ENCODE data around the gene NPHP4. TPM values are rescaled to one million over a fixed set of nuclear protein-coding genes. Genes with fewer than 3 reads are reported as not detected.
"Not testable (repeated sequence)": the region's sequence is repeated elsewhere in the genome, so short reads cannot be mapped to it uniquely, and the experiment has no call there.

Gene NPHP4
- total RNA-seq, 1 donor from 2014 or later: 7.7 TPM

DNA sequence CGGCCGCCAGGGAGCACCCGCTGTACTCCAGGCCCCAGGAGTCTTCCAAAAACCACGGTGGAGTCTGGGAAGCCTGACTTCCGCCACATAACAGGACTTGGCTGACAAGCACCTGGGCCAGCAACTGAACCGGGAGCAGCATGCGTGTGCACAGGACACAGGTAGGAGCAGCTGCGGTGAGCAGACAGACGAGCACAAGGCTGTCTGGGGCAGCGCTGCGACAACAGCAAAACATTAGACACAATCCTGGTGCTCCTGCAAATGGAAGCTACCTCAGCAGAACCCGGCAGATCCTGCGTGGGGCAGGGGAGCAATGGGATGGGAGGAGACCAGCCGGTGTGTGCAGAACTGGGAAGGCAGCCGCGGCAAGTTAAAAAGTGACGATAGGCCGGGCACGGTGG is 80.4 kb downstream of the NPHP4 start:
- no peak for DNase-seq

DNA sequence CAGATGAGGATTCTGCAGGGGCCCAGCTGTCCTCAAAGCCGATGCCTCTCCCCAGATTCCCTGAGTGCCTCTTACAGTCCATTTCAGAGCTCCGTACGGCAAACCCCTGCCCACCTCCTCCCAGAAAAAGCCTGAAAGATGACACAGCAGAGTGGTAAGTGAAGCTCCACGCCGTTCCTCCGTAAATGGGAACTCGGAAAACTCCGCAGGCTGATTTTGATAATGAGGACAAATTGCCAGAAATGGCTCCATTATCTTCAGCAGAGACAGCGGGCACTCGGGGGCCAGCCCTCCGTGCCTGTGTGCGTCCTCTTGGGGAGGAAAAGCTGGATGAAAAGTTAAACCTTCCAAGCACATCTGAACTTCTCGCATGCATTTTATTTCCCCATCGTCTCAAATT is 81.1 kb downstream of the NPHP4 start:
- DNase-seq: no peak

DNA sequence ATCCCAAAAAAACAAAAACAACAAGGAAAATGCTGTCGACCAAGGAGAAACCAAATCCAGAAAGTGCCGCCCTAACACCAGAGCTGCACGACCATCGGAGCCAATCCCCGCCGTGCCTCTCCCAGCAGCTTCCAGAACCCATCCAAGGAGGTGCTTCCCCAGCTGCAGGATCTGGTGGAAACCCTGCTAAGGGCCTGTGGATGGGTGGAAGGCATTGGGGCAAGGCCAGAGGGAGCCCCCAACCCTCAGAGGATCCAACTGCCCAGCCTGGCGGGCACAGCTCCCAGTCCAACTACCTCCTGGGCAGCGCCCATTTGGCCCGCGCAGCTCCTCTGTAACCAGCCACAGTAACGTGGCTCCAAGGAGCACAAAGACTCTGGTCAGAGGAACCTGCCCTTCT is 81.6 kb downstream of the NPHP4 start:
- DNase-seq: no peak

DNA sequence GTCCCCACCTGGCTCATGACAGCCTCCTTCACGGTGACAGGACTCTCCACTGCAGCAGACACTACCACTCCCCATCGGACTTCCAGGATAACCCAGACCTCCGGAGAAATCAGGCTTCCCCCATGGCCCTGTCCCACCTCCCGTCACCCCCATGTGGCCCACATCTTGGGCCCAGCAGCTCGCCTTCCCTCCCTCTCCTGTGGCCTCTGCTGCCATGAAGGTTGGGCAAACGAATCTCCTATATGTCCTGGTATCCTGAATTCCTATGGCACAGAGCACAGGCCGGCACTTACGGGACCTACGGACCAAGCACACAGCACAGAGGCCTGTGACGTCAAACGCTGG is 82.0 kb downstream of the NPHP4 start:
- no peak for DNase-seq

DNA sequence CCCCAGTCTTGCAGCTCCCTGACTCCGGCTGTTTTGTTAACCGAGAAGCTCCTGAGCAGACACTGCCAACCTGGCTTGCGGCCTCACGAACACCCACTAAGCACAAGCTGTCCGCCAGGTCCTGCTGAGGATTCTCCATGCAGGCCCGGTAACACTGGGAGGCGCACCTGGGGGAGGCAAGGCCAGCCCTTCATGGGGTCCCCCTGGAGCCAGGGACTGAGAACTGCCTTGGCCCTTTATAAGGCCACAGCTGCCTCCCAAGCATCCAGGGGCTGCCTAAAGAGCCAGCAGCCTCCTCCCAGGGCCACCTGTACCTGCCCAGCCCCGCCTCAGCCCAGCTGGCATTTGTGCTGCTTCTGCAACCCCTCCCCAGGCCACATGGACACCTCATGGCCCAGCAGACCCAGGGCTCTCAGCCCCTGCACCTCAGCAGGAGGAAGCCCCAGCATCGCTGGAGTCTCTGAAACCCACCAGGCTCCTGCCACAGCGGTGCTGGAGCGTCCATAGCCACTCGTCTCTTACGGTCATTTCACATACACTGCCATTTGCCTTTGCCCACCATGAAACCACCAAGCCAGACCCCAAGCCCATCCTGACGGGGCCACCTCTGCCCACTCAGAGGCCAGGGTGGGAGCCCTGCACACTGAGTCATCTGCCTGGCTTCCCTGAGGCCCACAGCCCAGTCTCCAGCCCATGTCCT is 82.5 kb downstream of the NPHP4 start:
- DNase-seq: no peak

DNA sequence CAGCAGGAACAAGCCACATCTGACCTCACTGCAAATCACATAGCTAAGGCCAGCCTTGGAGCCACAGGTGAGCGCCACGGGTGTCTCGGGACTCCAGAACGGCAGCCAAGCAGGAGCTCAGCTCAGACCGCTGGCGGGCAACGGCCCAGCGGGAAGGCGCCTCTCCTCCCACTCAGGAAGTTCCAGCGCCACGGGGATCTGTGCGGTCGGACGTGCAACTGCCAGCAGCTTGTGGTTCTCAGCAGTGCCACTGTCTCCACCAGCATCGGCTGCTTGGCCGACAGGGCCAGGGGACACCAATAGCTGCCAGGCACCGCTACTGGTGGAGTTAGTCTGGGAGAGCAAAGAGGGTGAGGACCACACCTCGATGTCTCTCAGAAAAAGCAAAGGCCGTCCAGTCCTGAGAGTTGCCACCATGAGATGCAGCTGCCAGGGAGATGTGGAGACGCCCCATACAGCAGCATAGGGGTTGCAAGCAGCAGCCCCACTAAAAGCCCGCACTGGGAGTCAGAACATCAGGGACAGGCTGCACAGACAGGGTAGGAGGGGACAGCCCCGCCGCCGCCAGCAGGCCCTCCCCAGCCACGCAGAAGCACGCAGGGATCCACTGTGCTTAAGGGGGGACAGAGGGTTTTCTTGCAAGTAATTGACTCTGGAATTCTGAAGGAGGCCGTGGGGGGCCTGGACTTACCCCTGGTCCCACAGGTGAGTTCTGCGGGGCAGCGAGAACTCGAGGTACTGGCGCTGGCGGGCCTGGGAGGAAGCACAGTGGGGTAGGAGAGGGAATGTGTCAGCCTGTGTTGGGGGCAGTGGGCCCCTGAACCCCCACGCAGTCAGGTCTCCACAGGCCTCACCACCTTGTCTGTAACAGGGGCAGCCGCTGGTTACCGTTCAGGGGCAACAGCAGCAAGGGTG is 83.5 kb downstream of the NPHP4 start:
- no peak for DNase-seq

DNA sequence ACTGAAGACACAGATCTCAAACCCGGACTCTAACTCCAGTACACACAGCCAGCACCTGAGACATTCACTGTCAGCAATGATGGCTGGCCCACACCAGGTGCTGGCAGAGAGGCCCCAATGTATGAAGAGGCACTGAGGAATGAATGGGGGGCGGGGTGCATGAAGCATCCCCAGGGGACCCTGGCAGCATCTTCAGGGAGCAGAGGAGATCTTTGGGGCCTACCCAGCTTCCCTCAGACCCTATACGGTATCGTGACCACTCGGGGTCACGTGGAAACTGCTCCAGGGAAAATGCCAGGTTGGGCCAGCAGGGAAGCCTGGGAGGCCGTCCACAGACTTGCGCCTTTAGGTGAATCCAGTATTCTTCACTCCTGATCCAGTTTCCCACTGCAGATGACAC is 84.3 kb downstream of the NPHP4 start:
- no peak for DNase-seq

DNA sequence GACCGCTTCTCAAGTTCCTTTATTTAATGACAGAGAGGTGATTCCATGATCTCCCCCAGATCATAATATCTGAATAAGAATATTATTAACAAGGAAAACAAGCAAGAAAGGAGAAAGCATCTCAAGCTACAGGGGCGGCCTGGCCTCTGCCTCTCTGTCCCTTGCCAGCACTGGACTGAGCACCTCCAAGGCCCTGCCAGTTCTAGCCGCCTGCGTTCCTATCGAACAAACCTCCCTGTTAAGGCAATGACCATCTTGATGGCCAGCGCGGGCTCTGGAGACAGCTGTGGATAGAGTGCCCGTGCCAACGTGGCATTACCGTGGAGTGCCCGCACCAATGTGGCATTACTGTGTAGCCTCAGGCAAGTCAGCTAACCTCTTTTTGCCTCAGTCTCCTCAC is 84.8 kb downstream of the NPHP4 start:
- DNase-seq: no peak

DNA sequence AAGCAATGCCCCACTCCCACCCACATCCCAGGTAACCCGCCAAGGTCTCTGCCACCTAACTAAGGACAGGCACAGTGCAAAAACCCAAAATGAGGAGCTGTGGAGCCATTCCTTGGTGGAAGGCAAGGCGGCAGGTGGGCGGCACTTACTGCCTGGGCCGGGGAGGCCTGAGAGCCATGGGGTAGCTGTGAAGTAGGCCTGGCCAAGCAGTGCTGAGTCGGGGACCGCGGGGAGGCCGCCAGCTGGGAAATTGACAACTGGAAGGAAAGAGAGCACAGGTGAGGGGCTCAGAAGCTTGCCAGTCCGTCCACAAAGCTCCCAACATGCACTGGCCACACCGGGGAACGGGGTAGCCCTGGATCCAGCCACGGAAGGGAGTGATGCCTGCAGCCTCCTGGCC is 85.3 kb downstream of the NPHP4 start:
- no peak for DNase-seq

DNA sequence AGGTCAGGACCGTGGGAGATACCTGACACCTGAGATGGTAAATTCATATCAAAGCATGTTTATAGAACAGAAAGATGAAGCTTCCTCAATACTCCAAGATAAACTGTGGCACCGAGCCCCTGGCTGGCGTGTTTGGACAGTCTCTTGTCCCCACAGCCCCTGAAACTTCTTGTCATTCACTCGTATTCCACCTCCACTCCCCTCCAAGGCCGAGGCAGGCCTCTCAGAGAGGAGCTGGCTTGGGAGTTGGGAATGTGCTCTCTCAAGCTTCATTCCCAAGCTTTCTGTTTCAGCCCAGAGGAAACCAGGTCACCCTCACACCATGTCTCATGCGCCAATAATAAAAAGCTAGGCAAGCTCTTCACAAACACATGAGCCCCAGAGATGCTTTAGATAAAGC is 86.1 kb downstream of the NPHP4 start:
- DNase-seq: no peak

DNA sequence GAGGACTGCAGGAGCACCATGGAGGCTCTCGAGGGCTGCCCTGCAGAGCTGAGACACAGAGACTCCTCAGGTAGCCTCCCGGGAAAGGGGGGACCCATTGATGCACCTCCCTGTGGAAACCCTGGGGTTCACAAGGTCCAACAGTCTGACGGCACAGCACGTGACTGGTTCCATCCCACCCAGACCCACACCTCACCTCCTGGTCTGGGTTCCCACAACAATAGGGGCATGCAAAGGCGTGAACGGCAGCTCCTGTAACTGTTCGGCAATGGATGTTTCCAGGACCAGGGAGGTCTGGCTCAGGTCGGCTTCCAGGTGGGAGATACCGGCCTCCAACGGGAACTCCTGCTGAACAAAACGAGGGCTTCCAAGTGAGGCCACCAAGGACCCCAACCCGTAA is 86.8 kb downstream of the NPHP4 start:
- no peak for DNase-seq

DNA sequence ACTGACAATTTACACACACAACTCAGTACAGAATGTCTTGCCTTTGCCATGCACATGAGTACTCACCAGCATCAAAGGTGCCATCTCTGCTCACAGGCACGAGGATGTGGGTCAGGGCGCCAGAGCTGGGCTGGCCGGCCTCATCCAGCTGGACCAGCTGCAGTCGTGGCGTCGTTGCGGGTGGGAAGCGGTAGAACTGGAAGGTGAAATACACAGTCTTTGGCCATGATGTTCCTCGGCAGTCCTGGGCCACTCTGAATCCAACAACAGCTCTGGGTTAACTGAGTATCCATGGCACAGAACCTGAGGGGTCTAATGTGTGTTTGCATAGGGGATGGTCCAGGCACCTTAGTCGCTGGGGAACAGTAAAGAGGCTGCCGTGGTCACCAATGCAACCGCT is 87.7 kb downstream of the NPHP4 start:
- no peak for DNase-seq

DNA sequence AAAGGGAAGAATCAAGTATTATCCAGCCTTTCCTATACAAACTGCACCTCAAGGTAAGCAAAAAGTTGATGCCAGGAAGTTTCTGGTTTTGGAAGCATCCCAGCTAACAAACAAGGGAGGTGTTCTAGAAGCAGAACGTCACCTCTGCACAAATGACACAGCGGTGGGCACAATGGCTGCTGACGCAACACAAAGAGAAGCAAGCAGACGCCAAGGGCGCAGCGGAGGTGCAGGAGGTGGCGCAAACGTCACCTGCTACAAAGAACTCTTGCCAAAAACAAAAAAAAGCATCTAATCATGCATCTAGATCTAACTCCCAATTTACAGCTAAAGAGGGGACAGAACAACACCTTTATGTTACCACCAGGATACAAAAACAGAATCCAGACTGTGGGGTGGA is 88.5 kb downstream of the NPHP4 start:
- DNase-seq: no peak

DNA sequence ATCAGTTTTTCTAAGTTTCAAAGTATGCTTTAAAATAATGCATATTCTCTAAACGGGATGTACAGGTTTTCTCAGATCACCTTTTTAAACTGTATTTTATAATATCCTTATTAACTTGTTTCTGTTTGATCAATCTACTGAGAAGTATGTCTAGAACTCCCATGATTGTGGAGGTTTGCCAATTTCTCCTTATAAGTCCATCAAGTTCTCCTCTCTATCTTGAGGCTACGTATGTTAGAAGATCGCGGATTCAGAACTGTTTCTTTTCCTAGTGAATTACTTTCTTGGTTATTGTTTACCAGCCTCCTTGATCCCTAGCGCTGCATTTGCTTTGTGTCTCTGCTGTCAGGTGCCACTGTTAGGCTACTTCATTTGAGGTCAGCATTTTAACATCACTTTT is 89.2 kb downstream of the NPHP4 start:
- DNase-seq: no peak

DNA sequence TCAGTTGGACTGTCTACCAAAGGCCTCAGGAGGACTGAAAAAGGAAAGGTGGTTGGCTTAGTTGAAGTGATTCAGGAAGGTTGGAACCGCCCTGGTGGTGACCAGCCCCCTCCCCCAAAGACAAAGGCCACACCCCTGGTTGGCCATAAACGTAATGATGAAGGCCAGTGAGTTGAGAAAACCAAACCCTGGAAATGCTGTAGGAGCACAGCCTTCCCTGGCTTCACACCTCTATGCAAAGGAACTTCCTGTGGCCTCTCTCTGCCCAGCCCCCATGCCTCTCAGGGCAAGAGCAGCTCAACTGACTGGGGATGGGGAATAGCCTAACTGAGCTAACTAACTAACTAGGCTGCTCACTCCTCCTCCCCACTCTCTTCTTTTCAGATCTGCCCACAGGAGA is 90.4 kb downstream of the NPHP4 start:
- DNase-seq: no peak

DNA sequence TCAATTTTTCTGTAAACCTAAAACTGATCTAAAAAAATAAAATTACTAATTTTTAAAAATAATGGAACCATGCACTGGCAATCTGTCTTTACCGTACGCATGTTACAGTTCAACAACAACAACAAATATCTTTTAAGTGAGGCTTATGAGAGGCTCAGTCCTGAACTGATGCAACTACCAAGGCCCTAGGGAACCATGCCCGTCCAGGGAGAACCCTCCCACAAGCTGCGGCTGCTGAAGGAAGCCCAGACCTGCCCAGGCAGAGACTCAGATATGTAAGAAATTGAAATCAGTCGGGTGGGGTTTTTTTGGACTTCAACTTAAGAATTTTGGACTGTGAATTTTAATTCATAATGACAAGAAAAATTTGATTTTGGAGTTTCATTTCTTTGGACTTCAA is 91.1 kb downstream of the NPHP4 start:
- DNase-seq: no peak

DNA sequence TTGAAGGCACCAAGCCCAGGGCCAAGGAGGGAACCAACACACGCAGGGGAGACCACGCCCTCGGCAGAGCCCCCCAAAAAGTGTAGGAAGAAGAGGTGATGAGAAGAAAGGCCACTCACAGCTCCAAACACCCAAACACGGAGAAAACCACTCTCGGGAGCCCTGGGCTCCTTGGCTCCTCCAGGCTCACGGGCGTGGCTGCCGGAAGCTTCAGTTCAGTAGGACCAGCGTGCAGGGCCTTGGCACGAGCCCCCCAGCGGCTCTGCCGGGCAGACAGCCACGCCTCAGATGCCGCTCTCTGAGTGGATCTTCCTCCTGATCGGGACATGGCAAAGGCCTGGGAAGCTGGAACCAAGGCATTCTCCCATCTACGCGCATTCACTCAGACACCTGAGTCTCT is 94.0 kb downstream of the NPHP4 start:
- no peak for DNase-seq

DNA sequence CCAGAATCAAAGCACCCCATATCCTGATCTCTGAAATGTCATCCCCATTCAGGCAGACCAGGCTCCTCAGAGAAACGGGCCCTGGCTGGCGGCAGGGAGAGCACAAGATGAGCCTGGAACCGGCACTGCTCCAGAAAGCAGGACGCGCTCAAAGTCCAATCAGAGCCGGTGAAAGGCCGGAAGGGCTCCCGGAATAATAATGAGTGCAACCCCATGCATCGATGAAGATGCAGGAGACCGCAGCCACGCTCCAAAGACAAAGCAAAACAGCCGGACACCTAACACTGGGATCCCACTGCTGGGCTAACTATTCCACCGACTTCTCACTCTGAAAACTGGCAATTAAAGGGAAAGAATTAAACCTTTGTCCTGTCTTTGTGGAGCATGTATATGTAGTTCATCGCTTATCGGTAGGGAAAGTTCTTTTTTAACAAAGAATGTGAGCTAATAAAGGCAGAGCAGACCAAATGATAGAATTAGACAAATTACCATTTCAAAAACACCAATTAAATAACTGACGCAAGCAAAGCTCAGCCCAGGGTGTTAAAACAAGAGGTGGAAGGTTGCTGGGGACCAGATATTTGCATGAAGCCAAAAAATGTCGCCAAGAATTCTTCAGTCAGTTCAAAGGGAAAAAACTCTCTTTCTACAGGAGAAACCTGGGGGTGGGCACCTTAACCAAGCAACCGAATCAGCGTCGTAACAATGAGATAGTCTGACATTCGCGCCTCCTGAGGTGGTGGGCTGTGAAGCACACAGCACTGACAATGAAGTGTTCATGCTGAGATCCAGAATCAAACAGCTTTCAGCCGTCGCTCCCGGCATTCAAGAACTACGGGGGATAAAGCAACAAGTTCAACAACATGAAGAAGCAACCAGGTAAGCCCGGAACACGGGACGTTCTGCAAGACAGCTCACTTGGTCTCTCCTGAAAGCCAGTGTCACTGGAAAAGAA is 95.2 kb downstream of the NPHP4 start:
- DNase-seq: no peak

DNA sequence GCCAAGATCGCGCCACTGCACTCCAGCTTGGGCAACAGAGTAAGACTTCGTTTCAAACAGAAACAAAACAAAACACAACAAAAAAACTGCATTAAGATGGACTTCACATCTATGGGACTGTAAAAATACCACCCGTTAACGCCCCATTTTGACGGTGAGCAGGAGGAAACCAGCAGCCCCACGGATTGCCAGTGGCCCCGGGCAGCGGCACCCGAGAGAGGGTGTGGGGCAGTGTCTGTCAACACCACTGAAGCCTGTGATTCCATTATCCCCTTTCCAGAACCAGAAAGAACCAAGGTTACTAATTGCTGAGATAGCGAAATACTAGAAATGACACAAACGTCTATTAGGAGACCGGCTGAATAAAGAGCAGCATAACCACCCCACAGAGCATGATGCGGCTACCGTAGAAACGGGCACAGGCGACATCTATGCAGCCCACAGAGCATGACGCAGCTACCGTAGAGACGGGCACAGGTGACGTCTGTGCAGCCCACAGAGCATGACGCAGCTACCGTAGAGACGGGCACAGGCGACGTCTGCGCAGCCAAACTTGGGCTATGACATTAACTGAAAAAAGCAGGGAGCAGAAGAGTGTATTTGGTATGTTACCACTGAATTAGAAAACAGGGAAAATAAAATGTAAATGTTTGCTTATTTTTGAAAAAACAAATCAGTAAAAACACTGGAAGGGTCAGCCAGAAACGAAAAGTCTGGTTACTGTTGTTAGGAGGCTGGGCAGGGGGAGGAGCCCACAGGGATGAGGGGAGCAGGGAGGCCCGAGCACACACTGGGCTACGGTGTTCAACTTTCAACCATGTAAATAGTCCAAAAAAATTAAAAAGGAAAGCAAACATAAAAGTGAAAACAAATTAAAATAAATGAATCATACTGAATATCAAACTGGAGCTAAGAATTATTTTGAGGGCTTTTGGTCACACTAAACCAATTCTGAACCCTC is 96.5 kb downstream of the NPHP4 start:
- DNase-seq: no peak

DNA sequence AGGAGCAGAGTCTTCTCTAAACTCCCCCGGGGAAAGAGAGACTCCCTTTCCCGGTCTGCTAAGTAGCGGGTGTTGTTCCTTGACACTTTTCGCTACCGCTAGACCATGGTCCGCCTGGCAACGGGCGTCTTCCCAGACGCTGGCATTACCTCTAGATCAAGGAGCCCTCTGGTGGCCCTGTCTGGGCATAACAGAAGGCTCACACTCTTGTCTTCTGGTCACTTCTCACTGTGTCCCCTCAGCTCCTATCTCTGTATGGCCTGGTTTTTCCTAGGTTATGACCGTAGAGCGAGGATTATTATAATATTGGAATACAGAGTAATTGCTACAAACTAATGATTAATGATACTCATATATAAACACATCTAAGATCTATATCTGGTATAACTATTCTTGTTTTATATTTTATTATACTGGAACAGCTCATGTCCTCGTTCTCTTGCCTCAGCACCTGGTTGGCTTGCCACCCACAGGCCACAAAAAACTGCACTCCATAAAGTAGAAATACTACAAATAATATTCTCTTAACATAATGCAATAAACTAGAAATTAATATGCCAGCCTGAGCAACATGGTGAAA is 98.4 kb downstream of the NPHP4 start:
- DNase-seq: not testable (repeated sequence)

DNA sequence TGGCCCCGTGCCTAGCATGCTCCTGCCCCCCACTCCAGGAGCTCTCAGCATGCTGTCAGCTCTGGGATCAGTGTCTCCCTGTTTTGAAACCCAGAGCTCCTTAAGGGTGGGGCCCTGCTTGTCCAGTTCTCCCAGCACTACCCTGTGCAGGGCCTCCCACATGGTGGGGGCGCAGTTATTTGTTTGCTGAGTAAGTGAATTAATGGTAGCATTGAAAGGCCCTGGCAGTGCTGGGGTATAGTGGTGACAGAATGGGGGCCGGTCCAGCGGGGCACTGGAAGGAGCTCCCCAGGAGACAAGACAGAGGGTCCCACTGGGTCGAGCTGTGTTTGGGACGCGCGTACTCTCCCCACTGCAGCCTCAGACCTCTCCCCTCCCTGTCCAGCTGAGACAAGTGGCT is 99.9 kb downstream of the NPHP4 start:
- no peak for DNase-seq

All from tongue (tissue), 2 donors.